Muscle of leg (tissue), 16 donors: Measurements from ENCODE around the gene PSEN2. TPM values are rescaled to one million over a fixed set of nuclear protein-coding genes. Genes with fewer than 3 reads are reported as not detected.

Experiments
- DNase-seq: peaks from one replicate; pipeline ENCODE4 v3.0.0; 2013
- H3K27ac ChIP-seq: one replicate; pipeline ENCODE4 v1.5.1; 2013; ENCODE audit warnings: mild to moderate bottlenecking, low read length, control low read depth
- H3K27me3 ChIP-seq: one replicate; pipeline ENCODE4 v1.6.1; 2013; ENCODE audit warnings: low read length; ENCODE audit not compliant: control insufficient read depth, insufficient read depth
- H3K36me3 ChIP-seq: one replicate; pipeline ENCODE4 v1.6.1; 2013; ENCODE audit warnings: low read length; ENCODE audit not compliant: control insufficient read depth, insufficient read depth
- H3K4me1 ChIP-seq: one replicate; pipeline ENCODE4 v1.6.1; 2013; ENCODE audit warnings: low read length; ENCODE audit not compliant: control insufficient read depth, insufficient read depth
- H3K4me3 ChIP-seq: one replicate; pipeline ENCODE4 v1.5.1; 2013; ENCODE audit warnings: low read length, control low read depth
- H3K9me3 ChIP-seq: replicated peaks from 2 replicates; pipeline ENCODE4 v1.6.1; 2013; ENCODE audit warnings: low read depth, low read length; ENCODE audit not compliant: control insufficient read depth
- WGBS: methylation state at CpG from one replicate; pipeline ENCODE4 v1.1.5; 2013; ENCODE audit warnings: missing lambda C conversion rate; ENCODE audit not compliant: insufficient coverage; 5-methylcytosine and 5-hydroxymethylcytosine counted together
- long read RNA-seq, 11 donors: transcript quantifications; one replicate each; lab custom pipeline, GENCODE V29; 2026
- polyA plus RNA-seq, 8 donors: library from polyadenylated mRNA; unstranded; fragments of 120-200 nt; gene quantifications; one replicate each; pipeline versions ENCODE4 v1.2.1 to v1.2.3, GENCODE V29; 2013; ENCODE audit warnings: inconsistent platforms in 1 of 8, low replicate concordance in 1 of 8; ENCODE audit not compliant: insufficient read length in 8 of 8, insufficient read depth in 1 of 8
- total RNA-seq: library from RNA; stranded (reverse); fragments of 120-200 nt; gene quantifications from one replicate; pipeline ENCODE4 v1.2.4, GENCODE V29; 2013

PSEN2 gene
- total RNA-seq, result 136 TPM
- polyA plus RNA-seq, result 100 to 1,000 TPM in 5 of 8 donors, 10 to 100 TPM in 3; 67.7 to 142 (median 104) TPM
- long read RNA-seq, donor 1, partial matches to known transcripts, result 14 of 17 reads
- long read RNA-seq, donor 1, other reads (novel, unspliced or antisense), result 0 of 17 reads
- long read RNA-seq, donor 2, result 0 reads
- long read RNA-seq, donor 3, partial matches to known transcripts, result 23 of 25 reads
- long read RNA-seq, donor 3, other reads (novel, unspliced or antisense), result 0 of 25 reads
- long read RNA-seq, donor 4, partial matches to known transcripts, result 11 of 13 reads
- long read RNA-seq, donor 4, other reads (novel, unspliced or antisense), result 0 of 13 reads
- long read RNA-seq, donor 5, partial matches to known transcripts, result 32 of 40 reads
- long read RNA-seq, donor 5, other reads (novel, unspliced or antisense), result 0 of 40 reads
- long read RNA-seq, donor 6, partial matches to known transcripts, result 65 of 71 reads
- long read RNA-seq, donor 6, other reads (novel, unspliced or antisense), result 0 of 71 reads
- long read RNA-seq, donor 7, partial matches to known transcripts, result 0 of 5 reads
- long read RNA-seq, donor 7, other reads (novel, unspliced or antisense), result 0 of 5 reads
- long read RNA-seq, donor 8, partial matches to known transcripts, result 29 of 30 reads
- long read RNA-seq, donor 8, other reads (novel, unspliced or antisense), result 0 of 30 reads
- long read RNA-seq, donor 9, partial matches to known transcripts, result 0 of 1 reads
- long read RNA-seq, donor 9, other reads (novel, unspliced or antisense), result 0 of 1 reads
- long read RNA-seq, donor 10, partial matches to known transcripts, result 15 of 17 reads
- long read RNA-seq, donor 10, other reads (novel, unspliced or antisense), result 0 of 17 reads
- long read RNA-seq, donor 11, partial matches to known transcripts, result 40 of 42 reads
- long read RNA-seq, donor 11, other reads (novel, unspliced or antisense), result 0 of 42 reads

DNA sequence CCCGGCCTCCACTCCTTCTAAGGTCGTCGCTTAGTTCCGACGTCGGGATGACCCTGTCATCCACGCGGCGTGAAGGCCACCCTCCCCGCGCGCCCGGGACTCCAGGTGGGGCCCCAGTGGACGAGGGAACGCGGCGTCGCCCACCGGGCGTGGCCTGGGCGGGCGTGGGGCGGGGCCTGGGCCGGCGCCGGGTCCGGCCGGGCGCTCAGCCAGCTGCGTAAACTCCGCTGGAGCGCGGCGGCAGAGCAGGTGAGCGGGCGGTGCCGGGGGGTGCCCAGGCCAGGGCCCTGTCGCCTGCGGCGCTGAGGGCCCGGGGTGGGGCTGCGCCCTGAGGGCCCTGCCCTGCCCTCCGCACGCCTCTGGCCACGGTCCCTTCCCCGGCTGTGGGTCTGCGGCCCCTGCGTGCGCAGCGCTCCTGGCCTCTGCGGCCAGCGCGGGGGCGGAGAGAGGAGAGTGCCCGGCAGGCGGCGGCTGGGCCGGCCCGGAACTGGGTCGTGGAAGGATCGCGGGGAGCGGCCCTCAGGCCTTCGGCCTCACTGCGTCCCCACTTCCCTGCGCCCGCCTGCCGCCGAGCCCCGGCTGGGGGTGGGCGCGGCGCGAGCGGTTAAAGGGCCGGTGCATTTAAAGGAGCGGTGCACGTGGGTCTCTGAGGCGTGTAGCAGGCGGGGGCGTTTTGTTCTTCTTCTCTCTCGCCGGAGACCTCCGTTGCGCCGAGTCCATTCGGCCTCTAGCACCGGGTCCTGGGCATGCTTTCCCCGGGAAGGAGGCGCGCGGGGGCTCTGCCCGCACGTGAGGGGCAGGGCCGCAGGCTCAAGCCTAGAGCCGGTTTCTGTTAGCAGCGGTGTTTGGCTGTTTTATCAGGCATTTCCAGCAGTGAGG is at the start of gene PSEN2:
Gene PSEN2, plus strand, starts transcription at position 216 of the 879 bp plus-strand sequence. CDS start 11,292 bp downstream, outside the sequence.
- peaks cover 38% of the 10 kb centered on the region for H3K4me1 ChIP-seq
- H3K27ac ChIP-seq, result peak within 1 kb of the TSS; percentile 86
- WGBS, result under 1% methylated on average over 90 of the region's 97 CpGs
- H3K4me3 ChIP-seq, result peak within 1 kb of the TSS; percentile 51
- peaks cover 4% of the 10 kb centered on the region for H3K36me3 ChIP-seq
- peaks cover 3% of the 10 kb centered on the region for H3K9me3 ChIP-seq
- DNase-seq, result peak; percentile 66
- no peaks in the 10 kb centered on the region for H3K27me3 ChIP-seq

- H3K36me3 ChIP-seq, result no peaks in the 10 kb centered on the region
- H3K4me1 ChIP-seq, result peaks cover 23% of the 10 kb centered on the region
- peaks cover 4% of the 10 kb centered on the region for H3K9me3 ChIP-seq
- H3K27ac ChIP-seq, result peak overlapping the region; percentile 95
- WGBS, result 11% methylated on average over 4 of the region's 8 CpGs
- DNase-seq, result peak; percentile 99
- H3K27me3 ChIP-seq, result no peaks in the 10 kb centered on the region
- no peak overlapping the region for H3K4me3 ChIP-seq
These were observed 49.3 kb upstream of the PSEN2 start for GRCh38 chr1:226820941-226821718.

GRCh38 chr1:226821719-226822085 is 48.7 kb upstream of the PSEN2 start:
- Histone ChIP-seq H3K36me3 (no peaks in the 10 kb centered on the region), H3K4me1 (peaks cover 23% of the 10 kb centered on the region), H3K4me3 (no peak overlapping the region), H3K27me3 (no peaks in the 10 kb centered on the region), H3K9me3 (peaks cover 4% of the 10 kb centered on the region), H3K27ac (peak overlapping the region; percentile 95)
- no CpG with 5 or more reads among the region's 1 CpG for WGBS
- DNase-seq, result peak; percentile 94

DNA sequence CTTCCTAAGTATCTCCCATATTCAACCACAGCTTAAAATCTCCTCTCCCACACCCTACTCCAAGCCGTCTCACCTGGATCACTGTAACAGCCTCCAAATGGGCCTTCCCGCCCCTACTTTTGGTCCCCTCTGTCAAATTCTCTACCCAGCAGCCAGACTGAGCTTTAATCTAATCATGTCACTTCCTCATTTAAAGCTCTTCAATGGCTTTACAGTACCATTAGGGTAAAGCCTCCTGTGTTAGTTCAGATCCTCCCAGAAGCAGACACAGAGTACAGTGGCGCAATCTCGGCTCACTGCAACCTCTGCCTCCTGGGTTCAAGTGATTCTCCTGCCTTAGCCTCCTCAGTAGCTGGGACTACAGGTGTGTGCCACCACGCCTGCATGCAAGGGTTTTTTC is 46.8 kb upstream of the PSEN2 start:
- Histone ChIP-seq H3K4me1 (peaks cover 38% of the 10 kb centered on the region), H3K27me3 (no peaks in the 10 kb centered on the region), H3K4me3 (no peak overlapping the region), H3K36me3 (no peaks in the 10 kb centered on the region), H3K27ac (no peak overlapping the region), H3K9me3 (peaks cover 4% of the 10 kb centered on the region)
- DNase-seq, result no peak
- WGBS, result 90% methylated on average over 2 of the region's 5 CpGs

DNA sequence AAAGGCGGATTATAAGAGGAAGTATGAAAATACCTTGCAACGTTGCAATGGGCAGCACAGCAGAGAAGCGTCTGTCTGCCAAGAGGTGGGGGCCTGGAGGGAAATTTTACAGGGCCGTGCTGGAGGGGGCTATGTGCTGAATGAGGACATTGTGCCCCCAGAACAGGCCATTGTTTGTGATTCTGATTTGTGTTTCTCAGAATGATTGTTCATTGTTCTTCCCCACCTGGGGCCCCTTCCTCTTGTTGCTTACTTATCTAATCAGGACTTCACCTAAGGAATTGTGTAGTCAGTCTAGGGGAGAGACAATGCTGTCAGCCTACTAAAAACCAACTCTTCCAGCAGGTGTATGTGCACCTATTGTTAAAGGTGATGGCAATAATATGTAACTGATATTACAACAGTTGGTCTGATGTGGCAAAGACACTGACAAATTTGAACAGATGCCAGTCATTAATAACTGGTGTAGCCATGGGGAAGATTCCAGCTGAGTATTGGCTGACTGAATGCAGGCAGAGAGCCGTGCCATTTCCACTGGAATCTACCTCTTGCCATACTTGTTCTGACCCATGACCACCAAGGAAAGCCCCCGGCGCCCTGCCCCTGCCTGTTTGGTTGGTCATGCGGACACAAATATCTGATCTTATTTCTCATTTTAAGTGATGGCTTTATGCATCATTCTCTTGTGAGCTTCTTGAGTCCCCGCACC is 45.2 kb upstream of the PSEN2 start:
- Histone ChIP-seq H3K4me1 (peaks cover 35% of the 10 kb centered on the region), H3K36me3 (no peaks in the 10 kb centered on the region), H3K9me3 (peaks cover 4% of the 10 kb centered on the region), H3K27ac (no peak overlapping the region), H3K4me3 (no peak overlapping the region), H3K27me3 (no peaks in the 10 kb centered on the region)
- no peak for DNase-seq
- WGBS, result 92% methylated on average over 9 of the region's 9 CpGs

DNA sequence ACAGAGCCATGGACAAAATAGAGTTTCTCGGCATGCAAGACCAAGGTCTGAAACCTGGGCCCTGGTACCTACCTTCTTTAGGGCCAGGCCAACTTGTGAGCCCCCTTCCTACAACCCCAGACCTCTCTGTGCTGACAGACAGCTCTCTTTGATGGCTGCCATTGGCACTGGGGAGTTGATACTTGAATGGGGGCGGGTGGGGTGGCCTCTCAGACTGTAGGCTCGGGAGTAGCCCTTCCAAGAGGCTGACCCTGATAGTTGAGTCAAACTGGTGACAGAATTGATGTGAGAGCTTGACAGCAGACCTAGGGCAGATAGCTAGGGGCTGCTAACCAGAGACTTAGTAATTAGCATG is 44.7 kb upstream of the PSEN2 start:
- H3K36me3 ChIP-seq, result no peaks in the 10 kb centered on the region
- peaks cover 4% of the 10 kb centered on the region for H3K9me3 ChIP-seq
- H3K27ac ChIP-seq, result no peak overlapping the region
- no peak for DNase-seq
- no peaks in the 10 kb centered on the region for H3K27me3 ChIP-seq
- H3K4me3 ChIP-seq, result no peak overlapping the region
- 67% methylated on average over 2 of the region's 3 CpGs for WGBS
- H3K4me1 ChIP-seq, result peaks cover 35% of the 10 kb centered on the region

DNA sequence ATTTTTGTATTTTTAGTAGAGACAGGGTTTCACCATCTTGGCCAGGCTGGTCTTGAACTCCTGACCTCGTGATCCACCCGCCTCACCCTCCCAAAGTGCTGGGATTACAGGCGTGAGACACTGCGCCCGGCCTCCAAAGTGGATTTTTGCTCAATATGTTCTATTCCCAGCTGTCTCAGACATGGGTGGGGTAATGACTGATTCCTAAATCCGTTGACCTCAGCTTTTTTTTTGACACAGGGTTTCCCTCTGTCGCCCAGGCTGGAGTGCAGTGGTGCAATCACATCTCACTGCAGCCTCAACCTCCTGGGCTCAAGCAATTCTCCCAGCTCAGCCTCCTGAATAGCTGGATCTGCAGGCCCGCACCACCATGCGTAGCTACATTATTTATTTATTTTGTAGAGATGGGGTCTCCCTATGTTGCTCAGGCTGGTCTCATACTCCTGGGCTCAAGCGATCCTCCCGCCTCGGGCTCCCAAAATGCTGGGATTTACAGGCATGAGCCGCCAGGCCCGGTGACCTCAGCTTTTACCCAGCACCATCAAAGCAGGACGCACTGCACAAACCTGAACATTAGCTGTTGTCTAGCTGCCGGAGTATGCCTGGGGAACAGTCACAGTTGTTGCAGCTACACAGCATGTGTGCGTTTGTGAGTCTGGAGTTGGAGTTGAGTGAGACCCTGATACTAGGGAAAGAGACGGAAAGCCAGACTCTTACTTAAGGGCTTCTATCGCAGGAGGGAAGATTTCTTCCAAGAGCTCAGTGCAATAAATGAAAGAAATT is 43.7 kb upstream of the PSEN2 start:
- Histone ChIP-seq H3K9me3 (peaks cover 4% of the 10 kb centered on the region), H3K4me1 (peaks cover 27% of the 10 kb centered on the region), H3K4me3 (no peak overlapping the region), H3K27ac (no peak overlapping the region), H3K27me3 (no peaks in the 10 kb centered on the region), H3K36me3 (no peaks in the 10 kb centered on the region)
- 77% methylated on average over 13 of the region's 19 CpGs for WGBS
- peak; percentile 28 for DNase-seq

GRCh38 chr1:226827458-226827857 is 43.0 kb upstream of the PSEN2 start:
- no peak overlapping the region for H3K4me3 ChIP-seq
- H3K27ac ChIP-seq, result peak overlapping the region; percentile 93
- WGBS, result 18% methylated on average over 7 of the region's 11 CpGs
- peak; percentile 83 for DNase-seq
- peaks cover 4% of the 10 kb centered on the region for H3K9me3 ChIP-seq
- peaks cover 20% of the 10 kb centered on the region for H3K4me1 ChIP-seq
- H3K27me3 ChIP-seq, result no peaks in the 10 kb centered on the region
- no peaks in the 10 kb centered on the region for H3K36me3 ChIP-seq
